Rectal smooth muscle tissue (tissue), 1 donor: ENCODE results near the gene BTBD9.
A peak's percentile ranks its signal among the peaks of the same experiment; 100 is the strongest.

ENCODE experiments used
- H3K27ac ChIP-seq: one replicate; pipeline ENCODE4 v1.7.0; 2013; ENCODE audit warnings: low read depth, low read length, inconsistent platforms
- H3K27me3 ChIP-seq: one replicate; pipeline ENCODE4 v1.7.0; 2013; ENCODE audit warnings: low read length; ENCODE audit not compliant: control insufficient read depth, insufficient read depth
- H3K36me3 ChIP-seq: one replicate; pipeline ENCODE4 v1.7.0; 2013; ENCODE audit warnings: low read length; ENCODE audit not compliant: control insufficient read depth, insufficient read depth
- H3K4me1 ChIP-seq: one replicate; pipeline ENCODE4 v1.7.0; 2013; ENCODE audit warnings: low read length; ENCODE audit not compliant: control insufficient read depth, insufficient read depth
- H3K4me3 ChIP-seq: one replicate; pipeline ENCODE4 v1.7.0; 2013; ENCODE audit warnings: low read length
- H3K9ac ChIP-seq: one replicate; pipeline ENCODE4 v1.7.0; 2013; ENCODE audit warnings: low read length

Gene BTBD9

DNA sequence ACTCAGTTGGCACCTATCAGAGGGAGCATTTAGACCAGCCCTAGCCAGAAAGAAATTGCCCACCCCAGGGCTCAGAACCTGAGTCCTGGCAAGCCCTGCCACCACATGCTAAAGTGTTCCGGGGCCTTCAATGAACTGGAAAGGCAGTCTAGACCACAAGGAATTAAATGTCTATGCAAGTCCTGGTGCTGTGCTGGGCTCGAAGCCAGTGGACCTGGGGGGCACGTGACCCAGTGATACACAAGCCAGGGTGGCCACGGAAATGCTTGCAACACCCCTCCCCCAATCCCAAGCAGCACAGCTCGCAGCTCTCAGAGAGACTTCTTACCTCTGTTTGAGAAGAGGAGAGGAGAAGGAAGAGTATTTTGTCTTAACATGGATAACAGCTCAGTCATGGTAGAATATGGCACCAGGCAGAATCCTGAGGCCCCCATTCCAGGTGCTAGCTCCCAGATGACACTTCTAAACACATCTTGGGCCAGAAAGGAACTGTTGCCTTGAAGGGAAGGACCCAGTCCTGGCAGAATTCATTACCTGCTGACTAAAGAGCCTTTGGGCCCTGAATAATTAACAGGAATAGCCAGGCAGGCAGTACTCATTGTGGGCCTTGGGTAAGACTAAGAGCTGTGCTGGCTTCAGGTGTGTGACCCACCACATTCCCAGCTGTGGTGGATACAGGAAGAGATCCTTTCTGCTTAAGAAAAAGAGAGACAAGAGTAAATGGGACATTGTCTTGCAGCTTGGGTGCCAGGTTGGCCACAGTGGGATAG lies 111.3 kb downstream of the BTBD9 start:
- H3K36me3 ChIP-seq, result no peaks in the 10 kb centered on the region
- no peaks in the 10 kb centered on the region for H3K4me1 ChIP-seq
- no peak overlapping the region for H3K27ac ChIP-seq
- H3K4me3 ChIP-seq, result no peak overlapping the region
- H3K27me3 ChIP-seq, result no peaks in the 10 kb centered on the region
- no peak overlapping the region for H3K9ac ChIP-seq

GRCh38 chr6:38527371-38527770 lies 112.4 kb downstream of the BTBD9 start:
- H3K27ac ChIP-seq, result no peak overlapping the region
- H3K36me3 ChIP-seq, result no peaks in the 10 kb centered on the region
- H3K4me3 ChIP-seq, result no peak overlapping the region
- peaks cover 2% of the 10 kb centered on the region for H3K4me1 ChIP-seq
- H3K9ac ChIP-seq, result no peak overlapping the region
- no peaks in the 10 kb centered on the region for H3K27me3 ChIP-seq

DNA sequence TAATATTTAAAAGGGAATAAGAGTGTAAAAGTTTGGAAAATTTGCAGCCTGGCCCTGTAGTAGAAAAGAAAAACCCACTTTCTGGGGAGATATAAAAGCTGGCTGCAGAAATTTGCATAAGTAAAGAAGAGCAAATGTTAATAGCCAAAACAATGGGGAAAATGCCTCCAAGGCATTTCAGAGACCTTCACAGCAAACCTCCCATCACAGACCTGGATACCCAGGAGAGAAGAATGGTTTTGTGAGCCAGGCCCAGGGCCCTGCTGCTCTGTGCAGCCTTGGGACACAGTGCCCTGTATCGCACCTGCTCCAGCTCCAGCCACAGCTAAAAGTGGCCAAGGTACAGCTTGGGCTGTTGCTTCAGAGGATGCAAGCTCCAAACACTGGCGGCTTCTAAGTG lies 113.8 kb downstream of the BTBD9 start:
- Histone ChIP-seq H3K27me3 (no peaks in the 10 kb centered on the region), H3K36me3 (no peaks in the 10 kb centered on the region), H3K4me3 (no peak overlapping the region), H3K4me1 (peaks cover 6% of the 10 kb centered on the region), H3K27ac (no peak overlapping the region), H3K9ac (no peak overlapping the region)

GRCh38 chr6:38524436-38525145 lies 115.1 kb downstream of the BTBD9 start:
- Histone ChIP-seq H3K27me3 (no peaks in the 10 kb centered on the region), H3K4me3 (no peak overlapping the region), H3K36me3 (no peaks in the 10 kb centered on the region), H3K4me1 (peaks cover 6% of the 10 kb centered on the region), H3K9ac (no peak overlapping the region), H3K27ac (no peak overlapping the region)

DNA sequence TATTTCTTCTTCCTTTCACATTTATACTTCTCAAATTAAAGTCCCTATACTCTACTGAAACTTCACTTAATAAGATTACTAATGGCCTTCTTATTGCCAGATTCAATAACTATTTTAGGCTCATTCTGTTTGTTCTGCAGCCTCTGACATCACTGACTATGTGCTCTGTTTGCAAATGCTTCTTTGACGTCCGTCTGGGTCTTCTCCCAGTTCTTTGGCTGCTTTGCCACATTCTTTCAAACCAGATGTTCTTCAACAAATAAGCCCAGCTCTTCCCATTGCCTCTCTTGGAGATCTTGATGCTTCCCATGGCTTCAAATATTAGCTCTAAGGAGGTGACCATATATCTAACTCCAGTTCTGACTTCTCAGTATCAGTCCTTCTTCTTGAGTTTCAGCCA lies 117.4 kb downstream of the BTBD9 start:
- H3K4me3 ChIP-seq, result no peak overlapping the region
- peak overlapping the region; percentile 17 for H3K27ac ChIP-seq
- peaks cover 8% of the 10 kb centered on the region for H3K4me1 ChIP-seq
- no peak overlapping the region for H3K9ac ChIP-seq
- no peaks in the 10 kb centered on the region for H3K36me3 ChIP-seq
- H3K27me3 ChIP-seq, result no peaks in the 10 kb centered on the region

DNA sequence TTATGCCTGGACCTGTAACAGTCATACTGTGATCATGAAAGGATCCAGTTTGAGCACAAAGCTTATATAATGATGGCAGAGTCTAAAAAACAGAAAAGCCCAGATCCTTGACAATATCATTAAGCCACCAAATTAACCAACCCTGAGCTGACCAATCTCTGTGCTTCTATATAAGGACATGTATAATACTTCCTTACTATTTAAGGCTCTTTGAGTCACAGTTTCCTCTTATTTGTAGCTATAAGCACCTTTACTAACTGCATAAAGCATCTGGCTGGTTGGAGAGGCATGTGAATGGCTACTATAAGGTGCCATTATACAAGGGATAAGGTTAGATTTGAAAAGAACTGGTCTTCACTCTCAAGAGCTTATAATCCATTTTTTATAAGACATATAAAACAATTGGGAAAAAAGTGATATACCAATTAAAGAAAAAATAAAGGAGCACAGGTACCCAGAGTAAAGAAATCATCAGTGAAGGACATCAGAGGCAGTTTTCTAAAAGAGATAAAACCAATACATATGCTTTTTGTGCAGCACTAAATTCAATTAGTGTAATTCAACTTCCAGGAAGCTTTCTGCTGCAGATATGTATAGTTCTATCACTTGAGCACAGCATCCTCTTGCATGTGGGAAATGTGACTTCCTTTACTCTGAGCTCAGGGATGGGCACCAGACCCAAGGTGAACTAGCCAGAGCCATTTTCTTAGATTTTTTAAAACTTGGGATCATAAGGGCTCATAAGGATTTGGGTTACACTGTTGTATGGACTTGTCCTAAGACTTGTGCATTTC lies 121.0 kb downstream of the BTBD9 start:
- Histone ChIP-seq H3K4me1 (peaks cover 10% of the 10 kb centered on the region), H3K9ac (no peak overlapping the region), H3K4me3 (no peak overlapping the region), H3K27me3 (no peaks in the 10 kb centered on the region), H3K27ac (no peak overlapping the region), H3K36me3 (no peaks in the 10 kb centered on the region)

- no peak overlapping the region for H3K27ac ChIP-seq
- H3K4me1 ChIP-seq, result peaks cover 7% of the 10 kb centered on the region
- no peaks in the 10 kb centered on the region for H3K36me3 ChIP-seq
- H3K9ac ChIP-seq, result no peak overlapping the region
- no peak overlapping the region for H3K4me3 ChIP-seq
- H3K27me3 ChIP-seq, result no peaks in the 10 kb centered on the region
Measured at GRCh38 chr6:38517005-38517404, 122.7 kb downstream of the BTBD9 start.

GRCh38 chr6:38514399-38514798 lies 125.3 kb downstream of the BTBD9 start:
- Histone ChIP-seq H3K4me1 (peaks cover 4% of the 10 kb centered on the region), H3K36me3 (no peaks in the 10 kb centered on the region), H3K9ac (no peak overlapping the region), H3K4me3 (no peak overlapping the region), H3K27ac (no peak overlapping the region), H3K27me3 (no peaks in the 10 kb centered on the region)

- no peaks in the 10 kb centered on the region for H3K27me3 ChIP-seq
- H3K4me3 ChIP-seq, result no peak overlapping the region
- no peak overlapping the region for H3K9ac ChIP-seq
- H3K4me1 ChIP-seq, result peaks cover under 1% of the 10 kb centered on the region
- no peaks in the 10 kb centered on the region for H3K36me3 ChIP-seq
- no peak overlapping the region for H3K27ac ChIP-seq
Measured at GRCh38 chr6:38512211-38512610, 127.5 kb downstream of the BTBD9 start.

- Histone ChIP-seq H3K4me1 (no peaks in the 10 kb centered on the region), H3K4me3 (no peak overlapping the region), H3K36me3 (no peaks in the 10 kb centered on the region), H3K9ac (no peak overlapping the region), H3K27me3 (no peaks in the 10 kb centered on the region), H3K27ac (no peak overlapping the region)
Measured at GRCh38 chr6:38510205-38510604, 129.5 kb downstream of the BTBD9 start.

- no peaks in the 10 kb centered on the region for H3K36me3 ChIP-seq
- H3K9ac ChIP-seq, result no peak overlapping the region
- H3K4me1 ChIP-seq, result no peaks in the 10 kb centered on the region
- no peak overlapping the region for H3K27ac ChIP-seq
- H3K27me3 ChIP-seq, result no peaks in the 10 kb centered on the region
- H3K4me3 ChIP-seq, result no peak overlapping the region
Measured at GRCh38 chr6:38509713-38510112, 130.0 kb downstream of the BTBD9 start.

DNA sequence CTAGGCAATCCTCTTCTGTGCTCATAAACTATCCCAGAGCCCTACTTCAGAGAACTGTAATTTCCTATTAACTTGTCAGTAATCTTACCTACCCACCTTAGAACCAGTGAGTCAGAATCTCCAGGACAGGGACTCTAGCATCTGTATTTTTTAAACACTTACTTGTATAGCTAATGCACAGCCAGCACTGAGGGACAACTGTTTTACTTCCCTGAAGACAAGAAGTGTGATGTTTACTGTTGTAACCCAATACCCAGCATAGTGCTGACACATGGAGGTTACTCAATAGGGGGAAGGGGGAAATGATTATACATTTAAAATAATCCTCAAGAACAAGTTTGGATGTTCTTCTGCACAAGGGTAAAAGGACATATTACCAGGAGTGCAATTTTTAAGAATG lies 130.8 kb downstream of the BTBD9 start:
- H3K27ac ChIP-seq, result no peak overlapping the region
- H3K4me1 ChIP-seq, result no peaks in the 10 kb centered on the region
- H3K4me3 ChIP-seq, result no peak overlapping the region

More for the DNA sequence above, 130.8 kb downstream of the BTBD9 start:
- Histone ChIP-seq H3K36me3 (no peaks in the 10 kb centered on the region), H3K9ac (no peak overlapping the region), H3K27me3 (no peaks in the 10 kb centered on the region)
